GM12873 (cell line): ENCODE results near the gene SMC5.

Experiments
- TF ChIP-seq, protein P1 (sequence below): IDR thresholded peaks from 2 replicates; pipeline ENCODE4 v1.5.1; 2012; ENCODE audit warnings: low read depth, mild to moderate bottlenecking, moderate library complexity, low read length, control low read depth; ENCODE audit not compliant: insufficient read depth; ENCODE audit errors: missing control alignments

The SMC5 gene

DNA sequence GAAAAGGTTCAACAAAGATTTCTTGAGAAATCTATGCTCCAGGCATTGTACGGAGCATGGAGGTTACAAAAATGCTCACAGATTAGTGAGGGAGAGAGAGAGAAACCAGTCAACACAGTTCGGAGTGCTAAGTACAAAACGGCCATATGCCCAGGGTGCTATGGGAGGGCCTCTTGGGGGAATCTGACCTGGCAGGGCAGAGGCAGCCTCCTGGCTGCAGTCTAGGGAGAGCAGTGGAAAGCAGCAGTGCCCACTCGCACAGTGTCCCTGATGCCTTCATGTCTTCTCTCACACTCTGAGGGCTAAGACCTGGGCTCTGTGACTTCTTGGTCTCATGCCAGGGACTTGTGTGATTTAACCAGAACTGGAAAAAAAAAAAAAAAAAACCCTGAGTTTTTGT, 29.8 kb upstream of the SMC5 start:
- TF ChIP-seq, protein P1, sequence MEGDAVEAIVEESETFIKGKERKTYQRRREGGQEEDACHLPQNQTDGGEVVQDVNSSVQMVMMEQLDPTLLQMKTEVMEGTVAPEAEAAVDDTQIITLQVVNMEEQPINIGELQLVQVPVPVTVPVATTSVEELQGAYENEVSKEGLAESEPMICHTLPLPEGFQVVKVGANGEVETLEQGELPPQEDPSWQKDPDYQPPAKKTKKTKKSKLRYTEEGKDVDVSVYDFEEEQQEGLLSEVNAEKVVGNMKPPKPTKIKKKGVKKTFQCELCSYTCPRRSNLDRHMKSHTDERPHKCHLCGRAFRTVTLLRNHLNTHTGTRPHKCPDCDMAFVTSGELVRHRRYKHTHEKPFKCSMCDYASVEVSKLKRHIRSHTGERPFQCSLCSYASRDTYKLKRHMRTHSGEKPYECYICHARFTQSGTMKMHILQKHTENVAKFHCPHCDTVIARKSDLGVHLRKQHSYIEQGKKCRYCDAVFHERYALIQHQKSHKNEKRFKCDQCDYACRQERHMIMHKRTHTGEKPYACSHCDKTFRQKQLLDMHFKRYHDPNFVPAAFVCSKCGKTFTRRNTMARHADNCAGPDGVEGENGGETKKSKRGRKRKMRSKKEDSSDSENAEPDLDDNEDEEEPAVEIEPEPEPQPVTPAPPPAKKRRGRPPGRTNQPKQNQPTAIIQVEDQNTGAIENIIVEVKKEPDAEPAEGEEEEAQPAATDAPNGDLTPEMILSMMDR: no peak

GRCh38 chr9:70229579-70229978, 29.2 kb upstream of the SMC5 start:
- TF ChIP-seq, protein P1: no peak

GRCh38 chr9:70232476-70232875, 26.3 kb upstream of the SMC5 start:
- TF ChIP-seq, protein P1: no peak

- TF ChIP-seq, protein P1: no peak
Measured at GRCh38 chr9:70250221-70250620, 8.6 kb upstream of the SMC5 start.

DNA sequence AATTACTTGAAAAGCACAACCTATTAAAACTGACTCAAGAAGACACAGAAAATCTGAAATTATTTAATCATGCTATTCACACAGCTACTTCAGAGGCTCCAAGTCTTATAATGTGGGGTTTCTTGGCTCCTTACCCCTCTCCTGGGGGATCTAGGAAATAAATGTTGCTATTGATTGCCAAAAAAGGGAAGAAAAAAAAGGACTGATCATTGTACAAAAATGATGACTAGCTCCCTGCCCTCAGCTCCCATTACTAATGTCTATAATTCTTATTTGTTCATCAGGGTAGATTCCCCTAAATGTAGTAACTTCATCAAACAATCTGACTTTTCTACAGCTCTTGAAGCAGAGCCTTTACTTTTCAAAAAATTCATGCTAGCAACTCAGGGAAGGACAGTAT, 3.3 kb upstream of the SMC5 start:
- TF ChIP-seq, protein P1: no peak

DNA sequence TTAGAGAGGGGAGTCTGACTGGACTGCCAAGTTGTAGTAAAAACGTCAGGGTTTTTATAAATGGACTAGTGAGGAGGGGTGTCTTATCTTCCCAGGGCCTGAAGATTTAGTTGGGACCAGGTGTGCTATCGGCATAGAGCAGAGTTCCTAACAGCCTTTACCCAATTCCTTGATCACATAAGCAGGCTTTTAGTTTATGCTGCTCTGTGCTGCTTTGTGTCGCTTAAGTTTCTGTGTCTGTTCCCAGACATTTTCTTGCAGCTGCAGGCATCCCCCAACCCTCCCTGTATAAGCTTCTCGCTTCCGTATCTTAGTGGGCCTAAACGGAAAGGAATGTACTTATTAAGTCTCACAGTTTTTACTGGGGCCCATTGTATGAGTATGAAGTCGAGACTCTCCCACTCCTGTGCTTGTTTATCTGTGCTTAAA, 2.6 kb upstream of the SMC5 start:
- TF ChIP-seq, protein P1: no peak

- TF ChIP-seq, protein P1: no peak
Measured at GRCh38 chr9:70257502-70257901, 1.3 kb upstream of the SMC5 start.

- TF ChIP-seq, protein P1: no peak
Measured at GRCh38 chr9:70257991-70258691, 637 bp upstream of the SMC5 start.
